Suprapubic skin (tissue), 3 donors: ENCODE results near the gene SRXN1.

Experiments used
- EP300 ChIP-seq: sonication (generic); formaldehyde crosslinking; IDR thresholded peaks from one replicate; pipeline ENCODE4 v1.6.1; 2017; ENCODE audit warnings: antibody characterized with exemption
- TF ChIP-seq, protein P1 (sequence below), 2 donors: fragments of 200-600 bp in 1 of 2; fragments of 450-650 bp in 1 of 2; sonication (generic) in 1 of 2; IDR thresholded peaks; one replicate each; pipeline ENCODE4 v1.5.1; 2016 to 2019; ENCODE audit warnings: antibody characterized with exemption in 2 of 2, mild to moderate bottlenecking in 1 of 2, moderate library complexity in 1 of 2

DNA sequence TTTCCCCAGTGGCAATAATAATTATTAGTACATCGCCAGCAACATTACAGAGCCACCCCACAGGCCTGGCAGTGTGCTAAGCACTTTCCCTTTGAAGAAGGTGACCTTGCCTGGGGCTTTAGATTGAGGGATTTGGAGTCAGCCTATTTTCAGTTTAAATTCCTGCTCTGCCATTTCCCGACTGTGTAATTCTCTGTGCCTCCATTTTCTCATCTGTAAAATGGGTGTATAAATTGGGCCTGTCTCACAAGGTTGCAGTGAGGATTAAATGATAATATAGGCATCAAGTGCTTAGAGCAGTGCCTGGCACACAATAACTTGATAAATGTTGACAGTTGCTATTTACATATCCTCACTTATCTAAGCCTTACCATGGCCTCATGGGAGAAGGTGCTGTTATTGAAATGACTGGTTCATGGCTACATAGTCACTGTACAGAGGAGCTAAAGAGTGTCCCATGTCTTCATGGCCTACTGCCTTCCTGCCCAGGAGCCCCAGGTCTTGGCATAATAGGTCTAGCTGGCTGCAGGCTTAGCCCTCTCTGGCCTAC, 27.7 kb upstream of the SRXN1 start:
- TF ChIP-seq, protein P1, sequence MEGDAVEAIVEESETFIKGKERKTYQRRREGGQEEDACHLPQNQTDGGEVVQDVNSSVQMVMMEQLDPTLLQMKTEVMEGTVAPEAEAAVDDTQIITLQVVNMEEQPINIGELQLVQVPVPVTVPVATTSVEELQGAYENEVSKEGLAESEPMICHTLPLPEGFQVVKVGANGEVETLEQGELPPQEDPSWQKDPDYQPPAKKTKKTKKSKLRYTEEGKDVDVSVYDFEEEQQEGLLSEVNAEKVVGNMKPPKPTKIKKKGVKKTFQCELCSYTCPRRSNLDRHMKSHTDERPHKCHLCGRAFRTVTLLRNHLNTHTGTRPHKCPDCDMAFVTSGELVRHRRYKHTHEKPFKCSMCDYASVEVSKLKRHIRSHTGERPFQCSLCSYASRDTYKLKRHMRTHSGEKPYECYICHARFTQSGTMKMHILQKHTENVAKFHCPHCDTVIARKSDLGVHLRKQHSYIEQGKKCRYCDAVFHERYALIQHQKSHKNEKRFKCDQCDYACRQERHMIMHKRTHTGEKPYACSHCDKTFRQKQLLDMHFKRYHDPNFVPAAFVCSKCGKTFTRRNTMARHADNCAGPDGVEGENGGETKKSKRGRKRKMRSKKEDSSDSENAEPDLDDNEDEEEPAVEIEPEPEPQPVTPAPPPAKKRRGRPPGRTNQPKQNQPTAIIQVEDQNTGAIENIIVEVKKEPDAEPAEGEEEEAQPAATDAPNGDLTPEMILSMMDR (IDR thresholded peaks at IDR 0.05): no peak
- TF ChIP-seq EP300: no peak
